ENCODE results near the gene UBN1.

The UBN1 gene

DNA sequence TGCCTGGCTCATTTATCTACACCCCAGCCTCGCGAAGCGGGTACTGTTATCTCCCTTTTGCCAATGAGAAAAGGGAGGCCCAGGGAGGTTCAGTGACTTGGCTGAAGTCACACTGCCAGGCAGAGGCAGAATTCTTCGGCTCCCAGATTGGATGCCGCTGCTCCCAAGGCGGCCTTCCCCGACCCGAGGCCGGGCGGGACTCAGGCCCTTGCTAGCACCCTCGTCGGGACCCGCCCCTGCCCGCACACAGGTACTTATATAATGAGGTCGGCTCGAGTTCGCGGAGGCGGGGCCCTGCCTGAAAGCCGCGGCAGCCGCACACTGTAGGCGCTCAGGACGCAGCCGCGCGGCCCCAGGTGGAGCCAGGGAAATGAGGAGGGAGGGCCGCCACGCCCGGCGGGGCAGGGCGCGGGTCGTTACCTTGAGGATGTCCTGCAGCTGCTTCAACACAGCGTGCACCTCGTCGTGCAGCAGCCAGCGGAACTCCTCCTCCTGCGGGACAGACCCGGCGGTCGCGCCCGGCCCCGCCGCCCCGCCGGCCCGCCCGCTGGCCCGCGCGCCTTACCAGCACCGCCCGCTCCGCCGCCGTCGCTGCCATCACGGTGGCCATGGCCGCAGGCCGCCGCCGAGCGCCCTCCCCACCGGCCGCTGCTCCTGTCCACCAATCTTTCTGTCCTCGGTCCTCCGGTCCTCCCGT lies 45.2 kb upstream of the UBN1 start, which contains the start of gene ROGDI:
Gene ROGDI (minus strand): TSS at position 672 of the 697 bp plus-strand sequence. CDS start 62 bp downstream, at position 610.
- peaks cover 13% of the 10 kb centered on the region; the same call in 1 of the 2 replicates for H3K36me3 ChIP-seq (ENCODE audit: insufficient read depth, low read length)
- no peak for DNase-seq (ENCODE audit: low read depth, low spot score)
- H3K9ac ChIP-seq (ENCODE audit: insufficient read length): peak within 1 kb of the TSS; percentile 43
- no peak within 1 kb of the TSS for H3K27ac ChIP-seq
- H3K4me3 ChIP-seq: peak within 1 kb of the TSS; percentile 96
- TF ChIP-seq EZH2 (IDR thresholded peaks at IDR 0.05) (no peak), POLR2AphosphoS5 (IDR thresholded peaks at IDR 0.05; ENCODE audit: borderline replicate concordance, low read depth, low read length) (no peak), FOXP2 (optimal IDR thresholded peaks at IDR 0.05; ENCODE audit: control extremely low read depth, extremely low read length, insufficient read depth) (no peak)
- no peaks in the 10 kb centered on the region for H3K9me3 ChIP-seq (ENCODE audit: low read depth, low read length)

GRCh38 chr16:4802659-4803287 lies 44.5 kb upstream of the UBN1 start:
- H3K9ac ChIP-seq (ENCODE audit: insufficient read length): peak overlapping the region; percentile 43
- TF ChIP-seq POLR2AphosphoS5 (IDR thresholded peaks at IDR 0.05; ENCODE audit: borderline replicate concordance, low read depth, low read length): 0 out of 2 replicates have a peak, but pooled peaks have one; percentile 20
- no peak for TF ChIP-seq FOXP2 (optimal IDR thresholded peaks at IDR 0.05; ENCODE audit: control extremely low read depth, extremely low read length, insufficient read depth)
- no peak for TF ChIP-seq EZH2 (IDR thresholded peaks at IDR 0.05)
- peak overlapping the region; percentile 96 for H3K4me3 ChIP-seq
- H3K27ac ChIP-seq: no peak overlapping the region
- H3K9me3 ChIP-seq (ENCODE audit: low read depth, low read length): no peaks in the 10 kb centered on the region
- DNase-seq (ENCODE audit: low read depth, low spot score): peak; percentile 12
- H3K36me3 ChIP-seq (ENCODE audit: insufficient read depth, low read length): peaks cover 20% of the 10 kb centered on the region

GRCh38 chr16:4803401-4803844 lies 43.9 kb upstream of the UBN1 start:
- H3K4me3 ChIP-seq: peak overlapping the region; percentile 96
- H3K9ac ChIP-seq (ENCODE audit: insufficient read length): peak overlapping the region; percentile 43
- peaks cover 23% of the 10 kb centered on the region for H3K36me3 ChIP-seq (ENCODE audit: insufficient read depth, low read length)

DNA sequence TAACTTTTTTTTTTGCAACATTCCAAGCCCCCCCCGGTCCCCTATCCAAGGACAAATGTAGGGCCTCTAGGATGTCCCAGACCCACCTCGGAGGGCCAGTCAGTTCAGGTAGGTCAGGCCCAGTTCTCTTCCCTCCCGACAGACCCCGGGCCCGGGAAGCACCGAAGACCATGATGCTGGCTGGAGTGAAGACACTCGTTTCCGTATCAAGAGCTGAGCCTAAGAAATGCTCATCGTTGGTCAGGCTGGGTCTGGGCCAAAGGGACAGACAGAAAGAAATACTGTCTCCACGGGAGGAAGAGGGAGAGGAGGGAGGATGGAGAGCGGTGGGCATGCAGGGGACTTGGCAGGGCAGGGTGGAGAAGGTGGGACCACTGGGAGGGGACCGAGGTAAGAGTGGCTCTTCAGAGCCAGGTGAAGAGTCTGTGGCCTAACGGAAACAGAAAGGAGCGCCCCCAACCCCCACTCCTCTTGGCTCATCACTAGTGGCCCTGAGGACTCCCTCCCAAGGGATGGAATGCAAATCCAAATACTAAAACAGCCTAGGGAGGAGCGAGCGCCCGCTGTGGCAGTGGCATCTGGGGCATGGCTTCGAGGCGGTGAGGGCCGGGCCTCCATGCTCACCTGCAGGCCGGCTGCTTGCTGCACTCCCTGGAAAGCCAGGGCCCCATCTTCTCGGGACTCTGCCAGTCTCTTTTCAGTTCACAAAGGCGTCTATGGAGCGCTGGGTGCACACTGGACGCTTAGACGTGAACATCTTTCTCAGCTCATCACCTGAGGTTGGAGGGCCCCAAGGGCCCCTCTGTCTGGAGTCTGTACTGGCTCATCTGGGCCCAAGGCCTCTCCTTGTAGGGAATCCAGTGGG lies 43.2 kb upstream of the UBN1 start:
- Histone ChIP-seq H3K4me3 (no peak overlapping the region), H3K27ac (no peak overlapping the region), H3K9me3 (ENCODE audit: low read depth, low read length) (no peaks in the 10 kb centered on the region), H3K36me3 (ENCODE audit: insufficient read depth, low read length) (peaks cover 28% of the 10 kb centered on the region), H3K9ac (ENCODE audit: insufficient read length) (no peak overlapping the region)
- no peak for TF ChIP-seq EZH2 (IDR thresholded peaks at IDR 0.05)
- TF ChIP-seq FOXP2 (optimal IDR thresholded peaks at IDR 0.05; ENCODE audit: control extremely low read depth, extremely low read length, insufficient read depth): no peak
- no peak for TF ChIP-seq POLR2AphosphoS5 (IDR thresholded peaks at IDR 0.05; ENCODE audit: borderline replicate concordance, low read depth, low read length)
- DNase-seq (ENCODE audit: low read depth, low spot score): no peak

More at GRCh38 chr16:4803401-4803844, 43.9 kb upstream of the UBN1 start:
- Histone ChIP-seq H3K27ac (no peak overlapping the region), H3K9me3 (ENCODE audit: low read depth, low read length) (no peaks in the 10 kb centered on the region)
- TF ChIP-seq EZH2 (IDR thresholded peaks at IDR 0.05) (no peak), POLR2AphosphoS5 (IDR thresholded peaks at IDR 0.05; ENCODE audit: borderline replicate concordance, low read depth, low read length) (no peak), FOXP2 (optimal IDR thresholded peaks at IDR 0.05; ENCODE audit: control extremely low read depth, extremely low read length, insufficient read depth) (no peak)
- DNase-seq (ENCODE audit: low read depth, low spot score): no peak

GRCh38 chr16:4805231-4805630 lies 42.0 kb upstream of the UBN1 start:
- Histone ChIP-seq H3K36me3 (ENCODE audit: insufficient read depth, low read length) (peaks cover 31% of the 10 kb centered on the region), H3K9ac (ENCODE audit: insufficient read length) (no peak overlapping the region), H3K4me3 (no peak overlapping the region), H3K27ac (no peak overlapping the region), H3K9me3 (ENCODE audit: low read depth, low read length) (no peaks in the 10 kb centered on the region)
- DNase-seq (ENCODE audit: low read depth, low spot score): no peak
- TF ChIP-seq POLR2AphosphoS5 (IDR thresholded peaks at IDR 0.05; ENCODE audit: borderline replicate concordance, low read depth, low read length) (no peak), EZH2 (IDR thresholded peaks at IDR 0.05) (no peak), FOXP2 (optimal IDR thresholded peaks at IDR 0.05; ENCODE audit: control extremely low read depth, extremely low read length, insufficient read depth) (no peak)

- peaks cover 36% of the 10 kb centered on the region for H3K36me3 ChIP-seq (ENCODE audit: insufficient read depth, low read length)
- no peak for DNase-seq (ENCODE audit: low read depth, low spot score)
- no peak overlapping the region for H3K9ac ChIP-seq (ENCODE audit: insufficient read length)
- no peaks in the 10 kb centered on the region for H3K9me3 ChIP-seq (ENCODE audit: low read depth, low read length)
- H3K27ac ChIP-seq: no peak overlapping the region
- H3K4me3 ChIP-seq: no peak overlapping the region
- TF ChIP-seq POLR2AphosphoS5 (IDR thresholded peaks at IDR 0.05; ENCODE audit: borderline replicate concordance, low read depth, low read length): no peak
- TF ChIP-seq FOXP2 (optimal IDR thresholded peaks at IDR 0.05; ENCODE audit: control extremely low read depth, extremely low read length, insufficient read depth): no peak
- TF ChIP-seq EZH2 (IDR thresholded peaks at IDR 0.05): no peak
Measured at GRCh38 chr16:4806280-4806679, 41.0 kb upstream of the UBN1 start.

- no peak overlapping the region for H3K4me3 ChIP-seq
- H3K9me3 ChIP-seq (ENCODE audit: low read depth, low read length): no peaks in the 10 kb centered on the region
- no peak overlapping the region for H3K9ac ChIP-seq (ENCODE audit: insufficient read length)
- no peak overlapping the region for H3K27ac ChIP-seq
- no peak for DNase-seq (ENCODE audit: low read depth, low spot score)
- H3K36me3 ChIP-seq (ENCODE audit: insufficient read depth, low read length): peaks cover 62% of the 10 kb centered on the region
- no peak for TF ChIP-seq FOXP2 (optimal IDR thresholded peaks at IDR 0.05; ENCODE audit: control extremely low read depth, extremely low read length, insufficient read depth)
- TF ChIP-seq EZH2 (IDR thresholded peaks at IDR 0.05): no peak
- no peak for TF ChIP-seq POLR2AphosphoS5 (IDR thresholded peaks at IDR 0.05; ENCODE audit: borderline replicate concordance, low read depth, low read length)
Measured at GRCh38 chr16:4811242-4811641, 36.0 kb upstream of the UBN1 start.

DNA sequence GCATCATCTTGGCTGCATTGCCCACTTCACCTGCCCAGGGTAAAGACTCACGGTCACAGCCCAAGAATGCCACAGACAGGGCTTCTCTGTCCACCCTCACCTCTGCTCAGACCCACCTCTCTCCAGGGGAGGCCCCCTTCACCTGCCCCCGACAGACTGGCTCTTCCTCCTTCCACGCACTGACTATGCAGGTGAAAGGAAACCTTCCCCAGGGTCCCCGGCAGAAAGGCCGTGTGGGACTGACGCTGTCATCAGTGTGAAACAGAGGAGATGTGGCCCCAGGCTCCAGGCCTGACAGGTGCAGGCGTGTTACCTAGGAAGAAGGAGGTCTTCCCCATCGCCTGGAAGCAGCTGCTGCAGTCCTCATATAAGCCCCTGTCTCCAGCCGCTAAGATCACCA lies 35.5 kb upstream of the UBN1 start:
- H3K9me3 ChIP-seq (ENCODE audit: low read depth, low read length): no peaks in the 10 kb centered on the region

More for the DNA sequence above, 35.5 kb upstream of the UBN1 start:
- Histone ChIP-seq H3K36me3 (ENCODE audit: insufficient read depth, low read length) (peaks cover 64% of the 10 kb centered on the region), H3K9ac (ENCODE audit: insufficient read length) (no peak overlapping the region), H3K27ac (no peak overlapping the region), H3K4me3 (no peak overlapping the region)
- DNase-seq (ENCODE audit: low read depth, low spot score): no peak
- TF ChIP-seq FOXP2 (optimal IDR thresholded peaks at IDR 0.05; ENCODE audit: control extremely low read depth, extremely low read length, insufficient read depth) (no peak), EZH2 (IDR thresholded peaks at IDR 0.05) (no peak), POLR2AphosphoS5 (IDR thresholded peaks at IDR 0.05; ENCODE audit: borderline replicate concordance, low read depth, low read length) (no peak)

All from SK-N-MC (cell line).